GM10266 (cell line): ENCODE results near the gene S100A4.
"Not testable (repeated sequence)": the region's sequence is repeated elsewhere in the genome, so short reads cannot be mapped to it uniquely, and the experiment has no call there.

Experiments used
- DNase-seq: peaks from one replicate; pipeline ENCODE4 v3.0.0; 2012; ENCODE audit errors: extremely low spot score
- CTCF ChIP-seq: IDR thresholded peaks from 2 replicates; pipeline ENCODE4 v1.5.1; 2012; ENCODE audit warnings: mild to moderate bottlenecking, low read depth; ENCODE audit not compliant: control insufficient read depth, insufficient read depth; ENCODE audit errors: missing control alignments

S100A4 gene

GRCh38 chr1:153525088-153525728 lies 20.4 kb downstream of the S100A4 start:
- TF ChIP-seq CTCF = no peak
- DNase-seq = no peak

- not testable (repeated sequence) for DNase-seq
Measured at GRCh38 chr1:153522353-153523048, 23.1 kb downstream of the S100A4 start.

DNA sequence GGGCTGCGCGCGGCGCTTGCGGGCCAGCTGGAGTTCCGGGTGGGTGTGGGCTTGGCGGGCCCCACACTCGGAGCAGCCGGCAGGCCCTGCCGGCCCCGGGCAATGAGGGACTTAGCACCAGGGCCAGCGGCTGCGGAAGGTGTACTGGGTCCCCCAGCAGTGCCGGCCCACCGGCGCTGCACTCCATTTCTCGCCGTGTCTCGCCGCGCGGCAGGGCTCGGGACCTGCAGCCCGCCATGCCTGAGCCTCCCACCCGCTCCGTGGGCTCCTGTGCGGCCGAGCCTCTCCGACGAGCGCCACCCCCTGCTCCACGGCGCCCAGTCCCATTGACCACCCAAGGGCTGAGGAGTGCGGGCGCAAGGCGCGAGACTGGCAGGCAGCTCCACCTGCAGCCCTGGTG lies 23.8 kb downstream of the S100A4 start:
- not testable (repeated sequence) for DNase-seq

DNA sequence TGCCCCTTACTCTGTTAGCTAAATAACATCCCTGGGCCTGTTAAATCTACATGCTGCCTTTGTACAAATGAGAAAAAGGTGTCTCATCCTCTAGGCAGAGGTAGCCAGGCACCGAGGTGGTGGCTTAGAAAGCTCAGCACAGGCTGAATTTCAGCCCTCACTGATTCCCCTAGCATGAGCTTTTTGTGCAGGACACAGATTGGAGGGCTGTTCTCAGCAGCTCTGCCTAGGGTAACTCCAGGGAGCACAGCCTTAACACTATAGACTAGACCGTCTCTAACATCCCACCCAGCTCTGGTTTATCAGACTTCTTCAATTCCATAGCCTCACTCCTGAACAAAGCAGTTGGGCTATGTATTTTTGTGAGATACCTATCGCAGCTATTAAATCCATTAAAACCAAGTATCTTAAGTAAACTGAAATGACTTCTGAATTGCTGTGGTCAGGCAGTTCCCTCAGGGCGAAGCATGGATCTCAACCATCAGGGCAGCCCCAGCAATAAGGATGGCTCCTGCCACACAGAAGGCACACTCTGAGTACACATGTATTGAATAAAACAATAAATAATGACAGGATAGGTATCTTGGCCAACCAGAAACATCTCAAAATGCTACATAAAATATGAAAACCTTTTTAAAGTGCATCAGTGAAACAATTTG lies 24.7 kb downstream of the S100A4 start:
- TF ChIP-seq CTCF = no peak
- DNase-seq = no peak

DNA sequence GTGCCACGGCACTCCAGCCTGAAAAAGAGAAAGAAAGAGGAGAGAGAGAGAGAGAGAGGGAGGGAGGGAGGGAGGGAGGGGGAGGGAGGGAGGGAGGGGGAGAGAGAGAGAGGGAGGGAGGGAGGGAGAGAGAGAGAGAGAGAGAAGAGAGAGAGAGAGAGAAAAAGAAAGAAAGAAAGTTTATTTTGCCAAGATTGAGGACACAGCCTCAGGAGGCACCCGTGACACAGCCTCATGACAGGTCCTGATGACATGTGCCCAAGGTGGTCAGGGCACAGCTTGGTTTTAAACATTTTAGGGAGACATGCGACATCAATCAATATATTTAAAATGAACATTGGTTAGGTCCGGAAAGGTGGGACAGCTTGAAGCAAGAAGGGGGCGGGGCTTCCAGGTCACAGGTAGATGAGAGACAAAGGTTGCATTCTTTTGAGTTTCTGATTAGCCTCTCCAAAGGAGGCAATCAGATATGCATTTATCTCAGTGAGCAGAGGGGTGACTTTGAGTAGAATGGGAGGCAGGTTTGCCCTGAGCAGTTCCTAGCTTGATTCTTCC lies 25.4 kb downstream of the S100A4 start:
- not testable (repeated sequence) for DNase-seq

GRCh38 chr1:153519242-153519641 lies 26.4 kb downstream of the S100A4 start:
- TF ChIP-seq CTCF = no peak
- DNase-seq = no peak

- no peak for DNase-seq
- no peak for TF ChIP-seq CTCF
Measured at GRCh38 chr1:153515504-153516394, 29.9 kb downstream of the S100A4 start.

DNA sequence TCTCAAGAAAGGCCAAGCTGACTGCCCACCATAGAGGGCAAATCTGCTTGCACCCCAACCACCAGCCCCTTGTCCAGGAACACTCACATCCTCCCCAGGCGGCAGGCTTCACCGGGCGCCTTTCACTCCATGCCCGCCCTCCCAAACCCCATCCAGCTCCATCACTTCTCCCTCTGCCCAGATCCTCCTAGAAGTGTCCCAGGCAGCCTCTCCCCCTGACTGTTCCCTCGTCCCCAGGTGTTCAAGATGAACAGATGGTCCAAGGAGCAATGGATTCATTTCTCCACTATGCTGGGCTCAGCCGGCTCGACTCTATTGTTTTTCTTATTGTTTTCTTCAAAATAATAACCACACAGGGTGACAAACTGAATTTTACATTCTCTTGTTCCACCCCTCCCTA lies 31.9 kb downstream of the S100A4 start:
- DNase-seq = no peak
- TF ChIP-seq CTCF = no peak
